HEK293T (cell line): ENCODE data around the gene GNAQ.

Experiments used
- ARNT ChIP-seq: fragments of 450-650 bp; IDR thresholded peaks from 2 replicates; pipeline ENCODE4 v1.6.1; 2017; ENCODE audit warnings: mild to moderate bottlenecking
- BHLHE40 ChIP-seq: fragments of 450-650 bp; IDR thresholded peaks from 2 replicates; pipeline ENCODE4 v1.6.1; 2016; ENCODE audit warnings: mild to moderate bottlenecking, moderate library complexity, borderline replicate concordance
- ELF4 ChIP-seq: fragments of 450-650 bp; IDR thresholded peaks from 2 replicates; pipeline ENCODE4 v1.6.1; 2017; ENCODE audit warnings: antibody characterized with exemption
- FOXA1 ChIP-seq: fragments of 450-650 bp; IDR thresholded peaks from 2 replicates; pipeline ENCODE4 v1.6.1; 2016; ENCODE audit warnings: mild to moderate bottlenecking
- FOXK2 ChIP-seq: fragments of 450-650 bp; IDR thresholded peaks from 2 replicates; pipeline ENCODE4 v1.6.1; 2016; ENCODE audit warnings: mild to moderate bottlenecking
- FOXM1 ChIP-seq: fragments of 450-650 bp; IDR thresholded peaks from 2 replicates; pipeline ENCODE4 v1.6.1; 2017; ENCODE audit warnings: mild to moderate bottlenecking, borderline replicate concordance
- NFRKB ChIP-seq: fragments of 450-650 bp; IDR thresholded peaks from 2 replicates; pipeline ENCODE4 v1.6.1; 2016; ENCODE audit warnings: mild to moderate bottlenecking, moderate library complexity
- SP1 ChIP-seq: fragments of 450-650 bp; IDR thresholded peaks from 2 replicates; pipeline ENCODE4 v1.6.1; 2017
- SUZ12 ChIP-seq: fragments of 450-650 bp; IDR thresholded peaks from 2 replicates; pipeline ENCODE4 v1.6.1; 2016; ENCODE audit warnings: mild to moderate bottlenecking
- ZNF384 ChIP-seq: fragments of 450-650 bp; IDR thresholded peaks from 2 replicates; pipeline ENCODE4 v1.6.1; 2016

GRCh38 chr9:78033870-78034269 lies 2.3 kb upstream of the GNAQ start:
- TF ChIP-seq ZNF384 (no peak), ELF4 (no peak), SUZ12 (no peak), FOXA1 (no peak), BHLHE40 (no peak), SP1 (no peak), NFRKB (no peak), FOXK2 (no peak), ARNT (no peak), FOXM1 (no peak)
